Liver (tissue), 9 donors: ENCODE measurements around the gene FRG2. TPM values are rescaled to one million over a fixed set of nuclear protein-coding genes. Genes with fewer than 3 reads are reported as not detected.
A peak's percentile ranks its signal among the peaks of the same experiment; 100 is the strongest.
"Not testable (repeated sequence)": the region's sequence is repeated elsewhere in the genome, so short reads cannot be mapped to it uniquely, and the experiment has no call there.

Experiments used
- DNase-seq: peaks from one replicate; pipeline ENCODE4 v3.0.0-alpha.2; 2017; ENCODE audit warnings: low spot score
- H3K27ac ChIP-seq, 2 donors: one replicate each; pipeline ENCODE4 v1.7.0; 2013; ENCODE audit warnings: inconsistent platforms in 2 of 2, low read length in 2 of 2, control low read depth in 1 of 2, low read depth in 1 of 2, mild to moderate bottlenecking in 1 of 2
- H3K27me3 ChIP-seq, 4 donors: one replicate each; pipeline versions ENCODE4 v1.6.1 to v1.7.0; 2013; ENCODE audit warnings: low read length in 3 of 4, inconsistent platforms in 1 of 4, mild to moderate bottlenecking in 1 of 4, moderate library complexity in 1 of 4; ENCODE audit not compliant: control insufficient read depth in 4 of 4, insufficient read depth in 4 of 4
- H3K36me3 ChIP-seq, 4 donors: one replicate each; pipeline versions ENCODE4 v1.6.1 to v1.7.0; 2013; ENCODE audit warnings: low read length in 3 of 4, mild to moderate bottlenecking in 3 of 4, low read depth in 1 of 4, moderate library complexity in 1 of 4; ENCODE audit not compliant: control insufficient read depth in 4 of 4, insufficient read depth in 3 of 4
- H3K4me1 ChIP-seq, 4 donors: one replicate each; pipeline versions ENCODE4 v1.6.1 to v1.7.0; 2013; ENCODE audit warnings: low read length in 3 of 4, mild to moderate bottlenecking in 3 of 4, moderate library complexity in 1 of 4; ENCODE audit not compliant: control insufficient read depth in 4 of 4, insufficient read depth in 4 of 4
- H3K4me3 ChIP-seq, 3 donors: one replicate each; pipeline versions ENCODE4 v1.6.1 to v1.7.0; 2013; ENCODE audit warnings: low read length in 3 of 3, control low read depth in 1 of 3, low read depth in 1 of 3, mild to moderate bottlenecking in 1 of 3
- H3K9ac ChIP-seq, 2 donors: one replicate each; pipeline ENCODE4 v1.7.0; 2013; ENCODE audit warnings: low read length in 2 of 2, mild to moderate bottlenecking in 2 of 2, moderate library complexity in 2 of 2, control low read depth in 1 of 2, low read depth in 1 of 2
- H3K9me3 ChIP-seq, 4 donors: one replicate each; pipeline versions ENCODE4 v1.6.1 to v1.7.0; 2013; ENCODE audit warnings: low read length in 3 of 4; ENCODE audit not compliant: control insufficient read depth in 4 of 4
- FOXA1 ChIP-seq: IDR thresholded peaks from 2 replicates; pipeline ENCODE4 v1.6.1; 2016; ENCODE audit warnings: antibody characterized with exemption
- RAD21 ChIP-seq, 2 donors: IDR thresholded peaks; 2 replicates each; pipeline ENCODE4 v1.6.1; 2016; ENCODE audit warnings: antibody characterized with exemption in 2 of 2, mild to moderate bottlenecking in 2 of 2
- TAF1 ChIP-seq: conservative IDR thresholded peaks from 2 replicates; pipeline ENCODE4 v1.6.1; 2016; ENCODE audit warnings: antibody characterized with exemption, mild to moderate bottlenecking
- WGBS: extraction: QIAGEN DNeasy Blood & Tissue Kit; methylation state at CpG from one replicate; pipeline ENCODE4 v1.1.7; 2013; 5-methylcytosine and 5-hydroxymethylcytosine counted together
- polyA plus RNA-seq, 2 donors: library from polyadenylated mRNA; stranded (reverse) in 1 of 2; unstranded in 1 of 2; fragments of 200-250 nt in 1 of 2; fragments of >200 nt in 1 of 2; fragmentation: Nextera tagmentation in 1 of 2; extraction: Ambion mirVana in 1 of 2; gene quantifications; one replicate each; pipeline versions ENCODE4 v1.2.1 to v1.2.3, GENCODE V29; 2013 to 2015
- total RNA-seq, 2 donors: library from RNA; depleted of rRNA; stranded (reverse); fragments of >200 nt; gene quantifications; one replicate each; pipeline ENCODE4 v1.2.3, GENCODE V29; 2014
- TF ChIP-seq, protein P1 (sequence below): IDR thresholded peaks from 2 replicates; pipeline ENCODE4 v1.6.1; 2016; ENCODE audit warnings: antibody characterized with exemption
- donor health status: healthy.
- donor health status: healthy.
- donor health status: healthy.
- donor health status: healthy.
- donor health status: healthy.

The FRG2 gene
- total and polyA plus RNA-seq, 4 donors = not detected

DNA sequence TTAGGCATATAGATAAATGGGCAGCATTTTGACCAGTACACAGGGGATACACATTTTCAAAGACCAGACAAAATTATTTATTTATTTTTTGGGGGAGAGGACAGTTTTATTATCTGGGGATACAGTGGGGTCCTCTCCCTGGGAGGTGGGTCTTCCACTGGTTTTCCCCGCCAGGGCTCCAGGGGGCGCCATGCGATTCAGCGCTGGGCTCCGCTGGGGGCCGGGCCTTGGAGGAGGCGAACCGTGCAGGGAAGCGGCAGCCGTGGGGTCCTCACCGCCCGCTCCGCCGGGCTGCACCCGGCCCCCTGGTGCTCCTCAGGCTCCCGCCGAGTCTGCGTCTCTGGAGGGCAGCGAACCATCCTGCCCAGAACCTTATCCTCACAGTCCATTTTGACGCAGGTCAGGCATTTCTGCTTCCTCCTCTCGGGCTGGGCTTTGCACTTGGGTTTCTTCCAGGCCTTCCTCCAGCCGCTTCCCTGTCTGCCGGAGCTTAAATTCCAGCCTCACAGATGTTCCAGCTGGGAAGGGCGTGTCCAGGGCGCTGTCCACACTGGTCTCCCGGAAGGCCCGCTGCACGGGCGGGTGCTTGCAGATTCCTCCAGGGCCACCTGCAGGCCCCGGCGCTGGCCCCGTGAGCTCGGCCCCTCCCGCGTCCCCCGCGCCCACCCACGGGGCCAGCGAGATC lies 10.8 kb upstream of the FRG2 start:
- not testable (repeated sequence) for H3K27me3 ChIP-seq, H3K9ac ChIP-seq, H3K4me3 ChIP-seq, H3K9me3 ChIP-seq, H3K4me1 ChIP-seq, H3K36me3 ChIP-seq, H3K27ac ChIP-seq, DNase-seq
- 6% methylated on average over 6 of the region's 39 CpGs for WGBS

DNA sequence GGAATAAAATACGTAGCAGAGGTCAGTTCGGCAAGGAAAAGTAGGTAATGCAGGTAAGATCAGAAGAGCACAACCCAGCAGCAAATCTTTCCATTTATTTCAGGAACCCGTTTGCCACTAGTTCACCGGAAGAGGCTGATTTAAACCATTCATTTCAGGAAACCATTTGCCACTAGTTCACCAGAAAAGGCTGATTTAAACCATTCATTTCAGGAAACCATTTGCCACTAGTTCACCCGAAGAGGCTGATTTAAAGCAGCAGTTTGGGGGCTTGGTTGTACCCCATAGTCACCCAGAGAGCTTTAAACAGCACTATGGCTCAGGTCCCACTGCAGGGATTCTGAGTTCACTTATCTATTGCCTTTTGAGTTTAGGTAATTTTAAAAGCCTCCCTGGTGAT lies 4.2 kb upstream of the FRG2 start:
- not testable (repeated sequence) for H3K27me3 ChIP-seq, H3K9ac ChIP-seq, H3K4me3 ChIP-seq, H3K4me1 ChIP-seq, H3K36me3 ChIP-seq, DNase-seq, H3K9me3 ChIP-seq, H3K27ac ChIP-seq
- WGBS = 51% methylated on average over 4 of the region's 5 CpGs

DNA sequence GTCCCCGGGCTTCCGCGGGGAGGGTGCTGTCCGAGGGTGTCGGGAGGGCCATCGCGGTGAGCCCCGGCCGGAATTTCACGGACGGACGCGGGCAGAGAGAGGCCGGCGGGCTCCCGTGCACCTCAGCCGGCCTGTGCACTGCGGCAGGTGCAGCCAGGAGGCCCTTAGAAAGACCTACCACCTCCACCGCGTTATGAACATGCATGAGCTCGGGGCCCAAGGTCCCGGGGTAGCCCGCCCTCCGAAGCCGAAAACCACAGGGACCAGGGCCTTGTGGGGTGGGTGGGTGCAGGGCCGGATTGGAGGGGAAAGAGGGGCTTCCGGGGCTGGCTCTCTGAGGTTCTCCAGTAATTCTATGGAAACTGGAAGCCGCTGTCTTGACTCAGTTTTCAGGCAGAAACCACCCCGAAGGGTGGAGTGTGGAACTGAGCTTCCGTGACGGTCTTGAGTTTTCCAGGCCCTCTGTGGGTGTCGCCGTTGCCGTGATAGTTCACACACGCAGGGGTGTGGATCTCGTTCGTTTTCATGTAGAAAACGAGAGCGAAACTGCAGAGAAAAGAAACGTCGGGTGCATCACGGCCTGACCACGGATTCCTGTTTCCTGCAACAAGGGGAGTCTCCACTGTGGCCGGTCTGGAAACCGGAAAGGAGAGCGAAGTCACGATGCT lies 4.3 kb downstream of the FRG2 start:
- H3K27ac ChIP-seq, H3K27me3 ChIP-seq, H3K9ac ChIP-seq, DNase-seq, H3K9me3 ChIP-seq, H3K36me3 ChIP-seq, H3K4me1 ChIP-seq: not testable (repeated sequence)
- 23% methylated on average over 38 of the region's 47 CpGs for WGBS
- peak overlapping the region in 1 of 3 donors; percentile 14 for H3K4me3 ChIP-seq

DNA sequence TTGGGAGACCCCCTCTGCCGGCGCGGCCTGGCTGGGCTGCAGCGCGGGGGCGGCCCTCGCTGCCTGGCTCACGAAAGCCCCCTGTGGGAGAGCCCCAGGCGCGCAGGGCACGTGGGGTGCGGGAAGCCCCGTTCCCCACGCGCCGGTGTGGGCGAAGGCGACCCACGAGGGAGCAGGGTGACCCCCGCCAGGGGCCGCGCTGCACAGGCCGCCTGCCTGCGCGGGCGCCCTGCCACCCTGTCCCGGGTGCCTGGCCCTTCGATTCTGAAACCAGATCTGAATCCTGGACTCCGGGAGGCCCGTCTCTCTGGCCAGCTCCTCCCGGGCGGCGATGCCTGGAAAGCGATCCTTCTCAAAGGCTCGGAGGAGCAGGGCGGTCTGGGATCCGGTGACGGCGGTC lies 5.1 kb downstream of the FRG2 start:
- not testable (repeated sequence) for DNase-seq, H3K4me1 ChIP-seq, H3K4me3 ChIP-seq, H3K27ac ChIP-seq, H3K9me3 ChIP-seq, H3K9ac ChIP-seq, H3K36me3 ChIP-seq
- 41% methylated on average over 17 of the region's 39 CpGs for WGBS
- H3K27me3 ChIP-seq = peaks cover 0 to 14% (median 3%) of the 10 kb centered on the region in 4 donors

DNA sequence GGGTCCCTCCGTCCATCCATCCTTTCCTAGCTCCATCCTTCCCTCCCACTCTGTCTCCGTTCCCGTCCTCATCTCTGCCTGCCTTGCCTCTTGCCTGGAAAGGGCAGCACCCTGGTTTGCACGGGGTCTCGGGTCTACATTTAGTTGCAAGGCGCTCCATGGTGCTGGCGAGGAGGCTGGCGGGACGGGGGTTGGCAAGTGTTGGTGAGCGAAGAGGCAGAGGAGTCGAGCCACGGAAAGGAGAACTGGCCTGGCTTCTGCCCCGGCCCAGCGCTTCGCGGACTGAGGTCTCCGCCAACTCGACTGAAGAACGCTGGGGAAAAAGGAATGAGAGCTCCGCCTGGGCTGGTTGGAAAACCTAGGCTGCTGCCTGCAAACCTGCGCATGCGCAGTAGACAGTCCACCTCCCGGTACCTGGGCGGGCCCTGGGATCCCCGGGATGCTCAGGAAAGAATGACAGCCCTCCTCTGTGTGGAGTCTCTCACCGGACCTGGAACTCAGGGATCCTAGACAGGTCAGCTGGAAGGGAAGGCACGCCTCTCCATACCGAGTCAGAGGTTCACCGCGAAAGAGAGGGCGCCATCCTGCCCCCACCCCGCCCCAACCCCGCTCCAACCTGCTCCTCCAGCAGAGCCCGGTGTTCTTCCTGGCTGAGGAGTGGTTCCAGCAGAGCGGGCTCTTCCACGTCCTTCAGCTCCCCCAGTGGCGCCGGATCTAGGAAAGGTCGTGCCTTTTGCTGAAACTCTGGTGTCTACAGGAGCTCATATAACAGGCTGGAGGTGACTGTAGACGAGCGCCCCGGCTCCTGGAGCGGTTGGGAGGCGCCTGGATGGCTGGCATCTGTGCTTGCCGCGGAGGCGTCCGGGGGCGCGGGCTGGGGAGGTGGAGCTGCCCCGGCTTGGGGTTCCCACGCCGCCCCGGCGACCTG lies 6.0 kb downstream of the FRG2 start:
- peaks cover 0 to 17% (median 7%) of the 10 kb centered on the region in 4 donors for H3K27me3 ChIP-seq
- no peak overlapping the region for H3K4me3 ChIP-seq
- no peaks in the 10 kb centered on the region for H3K36me3 ChIP-seq

DNA sequence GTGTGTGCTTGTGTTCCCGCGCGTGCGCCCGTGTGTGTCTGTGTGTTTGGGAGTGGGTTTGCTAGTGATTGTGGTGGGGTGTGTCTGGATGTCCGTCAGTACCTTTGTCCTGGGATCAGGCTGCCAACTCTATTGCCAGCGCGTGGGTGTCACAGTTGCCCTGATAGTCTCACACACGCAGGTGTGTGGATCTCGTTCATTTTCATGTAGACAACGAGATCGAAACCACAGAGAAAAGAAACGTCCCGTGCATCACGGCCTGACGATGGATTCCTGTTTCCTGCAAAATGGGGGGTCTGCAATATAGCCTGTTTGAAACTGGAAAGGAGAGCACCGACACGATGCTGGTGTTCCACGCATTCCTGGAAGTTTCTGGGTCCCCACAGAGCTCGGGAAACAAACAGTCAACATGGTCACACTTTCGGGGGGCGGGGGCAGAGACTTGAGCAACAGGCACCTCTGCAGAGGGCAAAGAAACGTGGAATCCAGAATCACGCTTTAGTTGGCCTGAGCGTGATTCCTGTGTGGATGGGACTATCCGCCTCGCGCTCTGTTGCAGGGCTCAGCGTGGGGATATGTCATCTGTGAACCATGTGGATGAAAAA lies 7.1 kb downstream of the FRG2 start:
- H3K4me1 ChIP-seq = peaks cover 2 to 19% (median 6%) of the 10 kb centered on the region in 4 donors
- H3K9ac ChIP-seq, H3K4me3 ChIP-seq, DNase-seq, H3K27ac ChIP-seq, H3K9me3 ChIP-seq, H3K36me3 ChIP-seq: not testable (repeated sequence)
- WGBS = 17% methylated on average over 29 of the region's 29 CpGs
- peaks cover 0 to 17% (median 7%) of the 10 kb centered on the region in 4 donors for H3K27me3 ChIP-seq

More for the DNA sequence above, 6.0 kb downstream of the FRG2 start:
- 10% methylated on average over 51 of the region's 55 CpGs for WGBS
- Histone ChIP-seq H3K9ac (no peak overlapping the region), H3K9me3 (no peaks in the 10 kb centered on the region), H3K4me1 (peaks cover 2 to 9% (median 6%) of the 10 kb centered on the region in 4 donors), H3K27ac (no peak overlapping the region)
- TF ChIP-seq FOXA1 (no peak), RAD21 (IDR thresholded peaks at IDR 0.05) (no peak), TAF1 (no peak)
- TF ChIP-seq, protein P1, sequence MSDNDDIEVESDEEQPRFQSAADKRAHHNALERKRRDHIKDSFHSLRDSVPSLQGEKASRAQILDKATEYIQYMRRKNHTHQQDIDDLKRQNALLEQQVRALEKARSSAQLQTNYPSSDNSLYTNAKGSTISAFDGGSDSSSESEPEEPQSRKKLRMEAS = no peak
- DNase-seq = no peak
